ENCODE data around the gene ABCB4.
"Not testable (repeated sequence)": the region's sequence is repeated elsewhere in the genome, so short reads cannot be mapped to it uniquely, and the experiment has no call there.

The ABCB4 gene

DNA sequence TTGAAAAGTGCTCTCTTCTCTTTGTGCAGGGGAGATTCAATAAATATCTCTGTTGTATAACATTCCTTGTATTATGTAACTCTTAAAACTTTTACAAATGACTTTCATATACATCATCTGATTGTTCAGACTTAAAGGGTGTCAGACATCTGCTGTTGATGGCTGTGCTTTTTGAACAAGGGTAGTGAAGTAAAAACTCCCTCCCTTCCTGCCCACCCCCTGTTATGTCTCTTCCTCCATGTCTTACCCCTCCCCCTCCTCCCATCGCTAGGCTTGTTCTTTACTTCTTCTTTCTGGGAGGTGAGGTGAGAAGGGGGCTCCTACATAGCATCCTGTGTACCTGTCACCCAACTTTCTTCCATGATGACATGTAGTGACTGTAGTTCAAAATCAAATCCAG, 23.4 kb upstream of the ABCB4 start:
- H3K4me1 Mint-ChIP-seq (ENCODE audit: low read depth), result no peaks in the 10 kb centered on the region
- no peak overlapping the region for H3K4me3 Mint-ChIP-seq
- H3K27me3 Mint-ChIP-seq, result peaks cover 3% of the 10 kb centered on the region
- intact Hi-C loops (cut with micrococcal nuclease), result no loop called here
- H3K9me3 Mint-ChIP-seq, result no peaks in the 10 kb centered on the region
- no peaks in the 10 kb centered on the region for H3K36me3 Mint-ChIP-seq (ENCODE audit: low read depth)
- H3K27ac Mint-ChIP-seq, result no peak overlapping the region

DNA sequence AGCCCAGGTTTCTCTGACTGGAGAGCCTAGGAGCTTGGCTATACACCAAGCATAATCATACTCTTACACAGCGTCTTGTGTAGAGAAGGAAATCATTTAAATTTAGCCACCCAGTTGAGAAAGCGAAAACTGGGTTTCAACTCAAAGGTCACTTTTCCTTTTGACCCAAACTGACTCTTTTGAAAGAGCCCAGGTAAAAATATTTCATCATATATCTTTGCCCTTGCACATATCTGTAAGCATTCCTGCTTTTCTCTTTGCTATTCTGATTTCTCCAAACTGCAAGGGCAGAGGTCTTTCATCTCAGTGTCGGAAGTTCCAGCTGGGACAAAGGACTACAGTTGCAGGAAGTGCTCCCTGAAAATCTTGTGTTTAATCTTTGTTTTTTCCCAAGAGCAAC, 22.0 kb upstream of the ABCB4 start:
- Mint-ChIP-seq H3K9me3 (no peaks in the 10 kb centered on the region), H3K27ac (no peak overlapping the region), H3K4me3 (no peak overlapping the region), H3K36me3 (ENCODE audit: low read depth) (no peaks in the 10 kb centered on the region), H3K27me3 (peaks cover 3% of the 10 kb centered on the region), H3K4me1 (ENCODE audit: low read depth) (no peaks in the 10 kb centered on the region)
- intact Hi-C loops (cut with micrococcal nuclease), result no loop called here

DNA sequence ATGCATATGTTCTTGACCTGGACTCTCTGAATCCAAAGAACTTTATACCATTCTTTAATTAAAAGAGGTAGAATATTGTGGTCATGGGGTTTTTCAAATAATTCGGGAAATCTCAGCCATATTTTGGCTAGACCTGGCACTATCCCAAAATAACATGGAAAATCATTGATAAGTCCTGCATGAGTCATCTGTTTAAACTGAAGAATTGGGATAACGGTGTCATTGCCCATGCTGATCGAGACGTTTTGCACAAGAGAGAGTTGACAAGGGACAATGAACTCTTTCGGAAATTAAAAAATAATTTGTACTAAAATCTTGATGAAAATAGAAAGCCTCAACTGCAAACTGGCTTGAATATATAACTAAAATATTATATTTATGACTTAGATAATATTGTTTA, 19.9 kb upstream of the ABCB4 start:
- Mint-ChIP-seq H3K4me3 (no peak overlapping the region), H3K9me3 (peaks cover 8% of the 10 kb centered on the region), H3K36me3 (ENCODE audit: low read depth) (no peaks in the 10 kb centered on the region), H3K4me1 (ENCODE audit: low read depth) (no peaks in the 10 kb centered on the region), H3K27ac (no peak overlapping the region), H3K27me3 (peaks cover 3% of the 10 kb centered on the region)
- intact Hi-C loops (cut with micrococcal nuclease), result no loop called here

DNA sequence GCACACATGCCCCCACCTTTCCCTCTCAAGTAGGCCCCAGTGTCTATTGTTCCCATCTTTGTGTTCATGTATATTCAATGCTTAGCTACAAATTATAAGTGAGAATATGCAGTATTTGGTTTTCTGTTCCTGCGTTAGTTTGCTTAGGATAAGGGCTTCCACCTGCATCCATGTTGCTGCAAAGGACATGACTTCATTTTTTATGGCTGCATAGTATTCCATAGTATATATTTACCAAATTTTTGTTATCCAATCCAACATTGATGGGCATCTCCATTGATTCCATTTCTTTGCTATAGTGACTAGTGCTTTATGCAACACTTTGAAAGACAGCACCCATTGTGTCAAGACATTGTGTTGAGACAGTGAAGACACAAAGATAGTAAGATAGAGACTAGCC, 19.0 kb upstream of the ABCB4 start:
- Mint-ChIP-seq H3K4me1 (ENCODE audit: low read depth) (no peaks in the 10 kb centered on the region), H3K27ac (no peak overlapping the region), H3K36me3 (ENCODE audit: low read depth) (no peaks in the 10 kb centered on the region), H3K4me3 (no peak overlapping the region), H3K9me3 (peaks cover 8% of the 10 kb centered on the region), H3K27me3 (peaks cover 5% of the 10 kb centered on the region)
- intact Hi-C loops (cut with micrococcal nuclease), result no loop called here

DNA sequence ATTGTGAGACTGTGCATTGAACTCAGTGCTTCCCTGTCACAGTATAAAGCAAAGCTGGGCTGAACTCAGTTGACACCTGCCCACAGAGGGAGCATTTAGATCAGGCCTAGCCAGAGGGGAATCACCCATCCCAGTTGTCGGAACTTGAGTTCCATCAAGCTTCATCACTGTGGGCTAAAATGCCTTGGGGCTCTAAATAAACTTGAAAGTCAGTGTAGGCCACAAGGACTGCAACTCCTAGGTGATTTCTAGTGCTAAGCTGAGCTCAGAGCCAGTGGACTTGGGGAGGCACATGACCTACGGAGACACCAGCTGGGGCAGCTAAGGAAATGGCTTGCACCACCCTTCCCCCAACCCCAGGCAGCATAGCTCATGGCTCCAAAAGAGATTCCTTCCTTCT, 7.7 kb upstream of the ABCB4 start:
- no peaks in the 10 kb centered on the region for H3K36me3 Mint-ChIP-seq (ENCODE audit: low read depth)
- intact Hi-C loops (cut with micrococcal nuclease), result no loop called here
- peaks cover 3% of the 10 kb centered on the region for H3K27me3 Mint-ChIP-seq
- no peak overlapping the region for H3K4me3 Mint-ChIP-seq
- no peaks in the 10 kb centered on the region for H3K4me1 Mint-ChIP-seq (ENCODE audit: low read depth)
- H3K9me3 Mint-ChIP-seq, result no peaks in the 10 kb centered on the region
- H3K27ac Mint-ChIP-seq, result no peak overlapping the region

DNA sequence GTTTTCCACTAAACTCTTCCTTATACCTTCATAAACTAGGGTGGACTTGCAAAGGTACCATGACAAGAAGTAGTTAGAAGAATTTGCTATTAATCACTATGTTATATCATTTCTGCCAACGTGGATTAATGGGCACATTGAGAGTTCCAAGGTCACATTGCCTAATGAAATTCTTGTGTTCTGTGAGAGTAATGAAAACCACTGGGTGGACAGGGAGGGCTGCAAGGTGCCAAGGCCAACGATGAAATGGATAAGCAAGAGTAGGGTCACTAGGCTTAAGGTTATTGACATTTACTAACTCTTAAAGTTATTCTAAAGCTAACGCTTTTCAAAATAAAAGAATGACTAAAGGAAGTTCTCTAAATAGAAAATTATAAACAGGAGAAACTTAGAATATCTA, 6.6 kb upstream of the ABCB4 start:
- intact Hi-C loops (cut with micrococcal nuclease), result no loop called here
- no peak overlapping the region for H3K27ac Mint-ChIP-seq
- H3K4me1 Mint-ChIP-seq (ENCODE audit: low read depth), result no peaks in the 10 kb centered on the region
- H3K9me3 Mint-ChIP-seq, result no peaks in the 10 kb centered on the region
- H3K27me3 Mint-ChIP-seq, result peaks cover 3% of the 10 kb centered on the region
- no peak overlapping the region for H3K4me3 Mint-ChIP-seq
- H3K36me3 Mint-ChIP-seq (ENCODE audit: low read depth), result no peaks in the 10 kb centered on the region

DNA sequence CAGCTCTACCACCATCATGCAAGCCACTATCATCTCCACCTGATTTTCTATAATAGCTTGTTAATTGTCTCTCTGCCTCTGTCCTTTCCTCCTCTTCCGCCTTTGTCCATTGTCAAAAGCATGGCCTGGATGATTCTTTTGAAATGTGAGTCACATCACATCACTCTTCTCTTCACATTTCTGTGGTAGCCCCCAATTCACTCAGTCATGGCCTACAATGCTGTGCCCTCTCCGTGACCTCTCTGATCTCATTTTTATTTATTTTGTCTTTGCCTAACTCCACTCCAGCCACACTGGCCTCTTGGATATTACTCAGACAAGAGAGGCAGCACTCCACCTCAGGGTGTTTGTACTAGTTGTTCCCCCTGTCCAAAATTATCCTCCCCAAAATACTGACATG, 4.9 kb upstream of the ABCB4 start:
- Mint-ChIP-seq H3K27me3 (peaks cover 13% of the 10 kb centered on the region), H3K36me3 (ENCODE audit: low read depth) (no peaks in the 10 kb centered on the region), H3K4me1 (ENCODE audit: low read depth) (no peaks in the 10 kb centered on the region), H3K9me3 (no peaks in the 10 kb centered on the region), H3K27ac (no peak overlapping the region), H3K4me3 (no peak overlapping the region)
- intact Hi-C loops (cut with micrococcal nuclease), result no loop called here

DNA sequence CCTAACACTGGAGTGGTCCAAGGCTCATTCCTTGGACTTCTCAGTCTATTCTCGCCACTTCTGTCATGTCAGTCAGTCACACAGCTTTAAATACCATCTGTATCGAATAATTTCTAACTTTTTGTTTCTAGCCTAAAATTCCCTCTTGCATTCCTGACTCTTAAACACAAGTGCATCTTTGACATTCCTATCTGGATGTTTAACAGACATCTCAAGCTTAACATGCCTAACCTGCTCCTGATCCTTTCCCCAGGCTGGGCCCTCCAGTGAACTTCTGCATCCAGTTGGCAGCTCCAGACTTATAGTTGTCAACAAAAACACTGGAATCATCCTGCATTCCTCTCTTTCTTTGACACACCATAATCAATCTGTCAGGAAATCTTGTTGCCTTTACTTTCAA, 4.5 kb upstream of the ABCB4 start:
- H3K27ac Mint-ChIP-seq, result no peak overlapping the region
- no peaks in the 10 kb centered on the region for H3K36me3 Mint-ChIP-seq (ENCODE audit: low read depth)
- H3K4me1 Mint-ChIP-seq (ENCODE audit: low read depth), result peaks cover 3% of the 10 kb centered on the region
- intact Hi-C loops (cut with micrococcal nuclease), result loop anchor here (5.0 to 10.0 kb wide), 2 partner anchors 53 to 135 kb away; partner anchors contain the start of gene CROT
- peaks cover 13% of the 10 kb centered on the region for H3K27me3 Mint-ChIP-seq
- H3K4me3 Mint-ChIP-seq, result no peak overlapping the region
- H3K9me3 Mint-ChIP-seq, result no peaks in the 10 kb centered on the region

DNA sequence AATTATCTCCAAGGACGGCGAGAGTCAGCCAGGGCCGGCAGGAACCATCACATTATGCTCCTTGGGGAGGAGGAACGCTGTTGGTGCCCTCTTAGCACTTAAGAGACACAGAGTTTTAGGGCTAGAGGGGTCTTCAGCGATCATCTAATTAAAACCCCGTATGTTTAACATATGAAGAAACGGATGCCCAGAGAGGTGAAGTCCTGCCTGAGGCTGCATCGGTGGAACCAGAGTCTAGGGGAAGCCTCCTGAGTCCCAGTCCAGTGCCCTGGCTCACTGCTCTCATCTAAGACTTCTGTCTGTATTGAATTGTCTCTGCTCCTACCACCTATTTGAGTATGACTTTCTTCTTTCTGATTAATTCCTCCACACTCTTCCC, 688 bp upstream of the ABCB4 start:
- Mint-ChIP-seq H3K9me3 (no peaks in the 10 kb centered on the region), H3K27ac (no peak overlapping the region), H3K4me1 (ENCODE audit: low read depth) (peaks cover 25% of the 10 kb centered on the region), H3K27me3 (peaks cover 13% of the 10 kb centered on the region), H3K36me3 (ENCODE audit: low read depth) (no peaks in the 10 kb centered on the region), H3K4me3 (no peak overlapping the region)
- intact Hi-C loops (cut with micrococcal nuclease), result loop anchor here (5.0 to 10.0 kb wide), 2 partner anchors 49 to 131 kb away; partner anchors contain the start of gene CROT

DNA sequence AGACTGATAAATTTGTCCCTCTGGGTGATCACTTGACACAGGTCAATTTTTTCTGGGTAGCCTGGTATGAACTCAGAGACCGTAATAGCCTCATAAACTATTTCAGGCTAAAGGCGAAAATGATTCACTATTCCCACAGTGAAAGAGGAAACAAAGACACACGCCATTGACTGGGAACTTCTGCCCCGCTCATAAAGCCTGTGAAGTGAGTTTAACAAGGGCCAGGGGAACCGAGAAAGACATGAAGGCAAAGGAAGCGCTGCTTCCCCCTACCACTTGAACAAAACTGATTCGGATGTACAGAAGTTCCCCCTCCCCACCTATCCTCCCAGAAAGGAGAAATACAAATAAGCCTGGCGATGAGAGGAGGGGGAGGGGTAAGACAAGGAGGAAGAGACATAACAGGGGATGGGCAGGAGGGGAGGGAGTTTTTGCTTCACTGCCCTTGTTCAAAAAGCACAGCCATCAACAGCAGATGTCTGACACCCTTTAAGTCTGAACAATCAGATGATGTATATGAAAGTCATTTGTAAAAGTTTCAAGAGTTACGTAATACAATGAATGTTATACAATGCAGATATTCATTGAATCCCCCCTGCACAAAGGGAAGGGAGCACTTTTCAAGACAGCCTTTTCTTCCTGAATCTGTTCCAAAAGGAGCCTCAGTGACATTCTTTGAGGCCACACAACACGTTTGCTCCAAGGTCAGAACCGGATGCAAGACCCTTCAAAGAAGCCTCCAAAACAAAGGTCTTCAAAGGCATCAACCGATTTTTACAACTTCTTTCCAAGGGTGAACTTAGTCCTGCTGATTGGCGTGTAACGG, 734 bp downstream of the ABCB4 start:
- intact Hi-C loops (cut with micrococcal nuclease), result loop anchor here (5.0 to 10.0 kb wide), 2 partner anchors 47 to 130 kb away; partner anchors contain the start of gene CROT
- H3K4me3 Mint-ChIP-seq, result peak overlapping the region; percentile 66
- H3K4me1 Mint-ChIP-seq (ENCODE audit: low read depth), result peaks cover 25% of the 10 kb centered on the region
- H3K9me3 Mint-ChIP-seq, result no peaks in the 10 kb centered on the region
- no peaks in the 10 kb centered on the region for H3K36me3 Mint-ChIP-seq (ENCODE audit: low read depth)
- H3K27ac Mint-ChIP-seq, result peak overlapping the region; percentile 69
- H3K27me3 Mint-ChIP-seq, result peaks cover 15% of the 10 kb centered on the region

DNA sequence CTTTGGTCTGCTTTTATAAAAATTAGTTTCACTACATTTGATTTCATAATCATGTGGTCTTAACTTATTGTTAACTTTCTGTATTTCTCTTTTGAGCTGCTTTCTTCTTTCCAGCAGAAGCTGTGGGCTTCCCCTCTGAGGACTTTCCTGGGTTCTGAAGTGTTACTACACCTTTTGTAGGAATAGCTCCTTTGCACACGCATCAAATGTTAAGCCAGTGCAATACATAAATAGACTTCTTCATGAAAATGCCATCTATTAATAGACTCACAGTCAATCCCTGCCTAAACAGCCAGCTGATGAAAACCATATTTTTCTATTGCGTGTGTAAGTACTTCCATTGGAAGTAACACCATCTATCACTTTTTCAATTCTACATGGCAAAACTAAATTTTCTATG, 1.5 kb downstream of the ABCB4 start:
- peaks cover 25% of the 10 kb centered on the region for H3K4me1 Mint-ChIP-seq (ENCODE audit: low read depth)
- peak overlapping the region; percentile 69 for H3K27ac Mint-ChIP-seq
- H3K27me3 Mint-ChIP-seq, result peaks cover 15% of the 10 kb centered on the region
- no peaks in the 10 kb centered on the region for H3K36me3 Mint-ChIP-seq (ENCODE audit: low read depth)
- no peak overlapping the region for H3K4me3 Mint-ChIP-seq
- H3K9me3 Mint-ChIP-seq, result no peaks in the 10 kb centered on the region
- intact Hi-C loops (cut with micrococcal nuclease), result loop anchor here (10.0 kb wide), 1 partner anchor 129 kb away; the partner anchor contains the start of gene CROT

DNA sequence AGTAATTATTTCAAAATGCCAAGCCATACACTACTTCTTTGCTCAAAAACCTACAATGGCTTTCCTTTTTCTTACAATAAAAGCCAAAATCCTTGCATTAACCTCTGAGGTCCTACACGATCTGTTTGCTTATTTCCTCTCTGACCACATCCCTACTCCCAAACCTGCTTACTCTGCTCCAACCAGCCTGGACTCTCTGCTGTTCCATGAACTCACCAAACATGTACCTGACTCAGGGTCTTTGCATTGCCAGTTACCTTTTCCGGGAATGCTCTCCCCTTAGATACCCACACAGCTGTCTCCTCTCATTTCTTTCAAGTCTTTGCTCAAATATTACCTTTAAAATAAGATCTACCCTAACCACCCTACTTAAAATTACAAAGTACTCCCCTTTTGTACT, 2.3 kb downstream of the ABCB4 start:
- intact Hi-C loops (cut with micrococcal nuclease), result loop anchor here (10.0 kb wide), 1 partner anchor 128 kb away; the partner anchor contains the start of gene CROT
- H3K4me3 Mint-ChIP-seq, result no peak overlapping the region
- peaks cover 25% of the 10 kb centered on the region for H3K4me1 Mint-ChIP-seq (ENCODE audit: low read depth)
- peaks cover 15% of the 10 kb centered on the region for H3K27me3 Mint-ChIP-seq
- H3K27ac Mint-ChIP-seq, result peak overlapping the region; percentile 21
- H3K36me3 Mint-ChIP-seq (ENCODE audit: low read depth), result no peaks in the 10 kb centered on the region
- no peaks in the 10 kb centered on the region for H3K9me3 Mint-ChIP-seq

DNA sequence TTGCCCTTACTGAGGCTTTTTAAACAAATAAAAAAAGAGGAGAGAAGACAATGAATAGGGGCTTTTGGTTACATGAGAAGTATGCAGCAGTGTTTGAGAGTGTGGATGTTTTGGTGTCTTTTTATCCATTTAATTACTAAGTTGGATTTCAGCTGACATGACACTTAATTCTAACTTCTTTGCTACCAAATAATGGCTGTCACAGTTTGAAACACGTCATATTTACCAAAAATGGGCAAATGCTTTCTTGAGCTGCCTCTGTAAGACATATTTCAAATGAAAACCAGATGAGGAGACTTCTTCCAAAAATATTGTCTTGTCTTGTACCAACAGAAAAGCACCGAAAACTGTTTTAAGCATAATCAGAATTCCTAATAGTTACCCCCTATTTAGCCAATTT, 4.0 kb downstream of the ABCB4 start:
- Mint-ChIP-seq H3K4me3 (no peak overlapping the region), H3K36me3 (ENCODE audit: low read depth) (no peaks in the 10 kb centered on the region), H3K27me3 (peaks cover 10% of the 10 kb centered on the region), H3K27ac (no peak overlapping the region), H3K4me1 (ENCODE audit: low read depth) (peaks cover 27% of the 10 kb centered on the region), H3K9me3 (no peaks in the 10 kb centered on the region)
- intact Hi-C loops (cut with micrococcal nuclease), result loop anchor here (10.0 kb wide), 1 partner anchor 127 kb away; the partner anchor contains the start of gene CROT

DNA sequence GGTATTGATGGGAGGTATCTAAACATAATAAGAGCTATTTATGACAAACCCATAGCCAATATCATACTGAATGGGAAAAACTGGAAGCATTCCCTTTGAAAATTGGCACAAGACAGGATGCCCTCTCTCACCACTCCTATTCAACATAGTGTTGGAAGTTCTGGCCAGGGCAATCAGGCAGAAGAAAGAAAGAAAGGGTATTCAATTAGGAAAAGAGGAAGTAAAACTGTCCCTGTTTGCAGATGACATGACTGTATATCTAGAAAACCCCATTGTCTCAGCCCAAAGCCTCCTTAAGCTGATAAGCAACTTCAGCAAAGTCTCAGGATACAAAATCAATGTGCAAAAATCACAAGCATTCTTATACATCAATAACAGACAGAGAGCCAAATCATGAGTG, 6.3 kb downstream of the ABCB4 start:
- H3K9me3 Mint-ChIP-seq; H3K27me3 Mint-ChIP-seq; H3K4me3 Mint-ChIP-seq; H3K36me3 Mint-ChIP-seq (ENCODE audit: low read depth); H3K27ac Mint-ChIP-seq; intact Hi-C loops (cut with micrococcal nuclease): not testable (repeated sequence)
- H3K4me1 Mint-ChIP-seq (ENCODE audit: low read depth), result peaks cover 25% of the 10 kb centered on the region

DNA sequence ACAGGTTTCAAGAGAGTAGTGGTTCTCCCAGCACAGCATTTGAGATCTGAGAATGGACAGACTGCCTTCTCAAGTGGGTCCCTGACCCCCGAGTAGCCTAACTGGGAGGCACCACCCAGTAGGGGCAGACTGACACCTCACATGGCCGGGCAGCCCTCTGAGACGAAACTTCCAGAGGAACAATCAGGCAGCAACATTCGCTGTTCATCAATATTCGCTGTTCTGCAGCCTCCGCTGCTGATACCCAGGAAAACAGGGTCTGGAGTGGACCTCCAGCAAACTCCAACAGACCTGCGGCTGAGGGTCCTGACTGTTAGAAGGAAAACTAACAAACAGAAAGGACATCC, 10.0 kb downstream of the ABCB4 start:
- H3K27me3 Mint-ChIP-seq; H3K4me3 Mint-ChIP-seq; intact Hi-C loops (cut with micrococcal nuclease); H3K9me3 Mint-ChIP-seq; H3K27ac Mint-ChIP-seq; H3K36me3 Mint-ChIP-seq (ENCODE audit: low read depth): not testable (repeated sequence)
- peaks cover 11% of the 10 kb centered on the region for H3K4me1 Mint-ChIP-seq (ENCODE audit: low read depth)

Data from dendritic cell treated with granulocyte-macrophage colony-stimulating factor and Interleukin-4, amounts not matched to agents 40 ng/mL and 50 ng/mL, for 4 days (primary cell).